22Rv1 (cell line): Measurements from ENCODE around the gene CASP2.
A peak's percentile ranks its signal among the peaks of the same experiment; 100 is the strongest.

Experiments used
- H3K27ac ChIP-seq: fragments of 450-650 bp; 2 replicates; pipeline ENCODE4 v1.5.1; 2017
- CTCF ChIP-seq: fragments of 450-650 bp; IDR thresholded peaks from 2 replicates; pipeline ENCODE4 v1.5.1; 2017; ENCODE audit warnings: mild to moderate bottlenecking
- ZFX ChIP-seq: fragments of 450-650 bp; IDR thresholded peaks from 2 replicates; pipeline ENCODE4 v1.6.1; 2017; ENCODE audit warnings: antibody characterized with exemption, borderline replicate concordance

CASP2 gene

GRCh38 chr7:143287935-143288826, at the start of gene CASP2:
CASP2 (plus strand) TSS chr7:143288351; CDS start chr7:143288456, 105 bp downstream.
- peak within 1 kb of the TSS; percentile 79 for H3K27ac ChIP-seq
- TF ChIP-seq CTCF (peak; percentile 65), ZFX (no peak)

GRCh38 chr7:143239813-143240212, 48.3 kb upstream of the CASP2 start:
- H3K27ac ChIP-seq, result no peak overlapping the region
- TF ChIP-seq ZFX (no peak), CTCF (no peak)

DNA sequence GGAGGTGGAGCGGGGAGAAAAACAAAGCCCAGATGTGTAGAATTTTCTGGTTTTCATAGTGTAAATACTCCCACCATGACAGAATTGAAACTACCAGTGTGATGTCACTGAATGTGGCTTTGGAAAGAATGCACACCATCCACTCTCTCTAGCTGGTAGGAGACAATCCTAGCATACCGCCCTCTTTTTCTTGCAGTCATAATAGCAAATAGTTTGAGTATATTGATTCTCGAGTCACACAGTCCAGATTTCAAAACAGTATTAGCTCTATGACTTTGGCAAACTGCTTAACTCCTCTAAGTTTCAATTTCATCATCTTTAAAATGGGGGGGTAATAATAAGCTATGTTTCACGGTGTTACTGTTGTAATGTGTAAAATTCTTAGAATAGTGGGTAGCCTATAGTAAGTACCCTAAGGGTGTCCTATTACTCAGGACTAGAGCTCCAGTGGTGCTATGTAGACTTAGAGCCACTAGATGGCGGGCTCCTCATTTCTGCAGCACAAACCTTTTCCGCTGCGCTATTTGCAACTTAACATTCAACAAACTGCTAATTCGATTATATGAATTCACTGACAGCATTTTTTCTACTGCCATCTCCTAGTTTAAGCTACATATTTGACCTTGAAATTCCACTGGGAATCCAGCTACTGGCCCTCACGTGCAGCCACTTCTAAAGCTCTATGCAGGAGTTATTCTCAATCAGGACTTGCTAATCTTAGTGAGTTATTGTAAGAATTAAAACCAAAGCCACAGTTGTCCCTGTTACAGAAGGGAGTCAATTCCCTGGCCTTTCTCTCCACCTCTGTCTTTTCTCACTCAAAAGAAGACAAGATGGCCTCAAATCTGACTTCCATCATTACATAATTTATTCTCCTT, 47.6 kb upstream of the CASP2 start:
- H3K27ac ChIP-seq, result no peak overlapping the region

GRCh38 chr7:143242306-143242705, 45.8 kb upstream of the CASP2 start:
- TF ChIP-seq ZFX (no peak), CTCF (no peak)
- H3K27ac ChIP-seq, result no peak overlapping the region

More for the DNA sequence above, 47.6 kb upstream of the CASP2 start:
- TF ChIP-seq ZFX (no peak), CTCF (peak; percentile 99)

- peak overlapping the region; percentile 61 for H3K27ac ChIP-seq
- TF ChIP-seq CTCF, result no peak
- no peak for TF ChIP-seq ZFX
Measured at GRCh38 chr7:143243111-143243510, 45.0 kb upstream of the CASP2 start.

GRCh38 chr7:143243614-143244013, 44.5 kb upstream of the CASP2 start:
- TF ChIP-seq ZFX (no peak), CTCF (no peak)
- H3K27ac ChIP-seq, result peak overlapping the region; percentile 61
